ENCODE results near the gene RHOBTB1.

RHOBTB1 gene

GRCh38 chr10:60952067-60952845 is 8.3 kb upstream of the RHOBTB1 start:
- H3K36me3 ChIP-seq (ENCODE audit: control insufficient read depth in 1 of 2, insufficient read depth in 2 of 2, low read length in 2 of 2) = no peaks in the 10 kb centered on the region
- H3K9me3 ChIP-seq (ENCODE audit: control insufficient read depth in 1 of 2, low read length in 2 of 2) = no peaks in the 10 kb centered on the region
- H3K4me1 ChIP-seq (ENCODE audit: control insufficient read depth in 1 of 2, insufficient read depth in 2 of 2, low read length in 2 of 2) = peaks cover 0 to 4% of the 10 kb centered on the region in 2 donors
- no peaks in the 10 kb centered on the region for H3K27me3 ChIP-seq (ENCODE audit: low read depth, low read length)
- H3K27ac ChIP-seq (ENCODE audit: low read length) = no peak overlapping the region
- H3K4me3 ChIP-seq (ENCODE audit: low read depth in 1 of 2, low read length in 2 of 2) = no peak overlapping the region

DNA sequence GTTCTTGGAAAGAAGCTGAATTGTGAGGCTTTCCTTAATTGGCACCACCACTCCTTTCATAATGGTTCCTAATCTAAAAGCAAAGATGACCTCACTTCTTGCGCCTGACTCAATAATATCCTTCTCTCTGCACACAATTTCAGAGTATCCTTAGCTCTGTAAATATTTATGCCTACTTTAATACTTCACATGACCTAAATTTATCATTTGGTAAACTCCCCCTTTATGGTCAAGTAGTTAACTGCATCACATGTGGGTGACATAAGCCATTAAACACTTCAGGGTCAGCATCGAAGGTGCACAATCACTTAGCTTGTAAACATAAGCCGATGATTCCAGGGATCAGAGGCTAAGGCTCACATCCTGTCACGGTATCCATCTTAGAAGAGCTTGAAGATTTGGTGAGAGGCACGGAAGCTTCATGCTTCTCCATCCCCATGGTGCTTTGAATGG is 7.3 kb upstream of the RHOBTB1 start:
- no peak overlapping the region for H3K4me3 ChIP-seq (ENCODE audit: low read depth in 1 of 2, low read length in 2 of 2)
- H3K27me3 ChIP-seq (ENCODE audit: low read depth, low read length) = no peaks in the 10 kb centered on the region
- H3K36me3 ChIP-seq (ENCODE audit: control insufficient read depth in 1 of 2, insufficient read depth in 2 of 2, low read length in 2 of 2) = no peaks in the 10 kb centered on the region
- no peak overlapping the region for H3K27ac ChIP-seq (ENCODE audit: low read length)
- peaks cover 0 to 4% of the 10 kb centered on the region in 2 donors for H3K4me1 ChIP-seq (ENCODE audit: control insufficient read depth in 1 of 2, insufficient read depth in 2 of 2, low read length in 2 of 2)
- H3K9me3 ChIP-seq (ENCODE audit: control insufficient read depth in 1 of 2, low read length in 2 of 2) = no peaks in the 10 kb centered on the region

GRCh38 chr10:60950300-60950699 is 6.3 kb upstream of the RHOBTB1 start:
- Histone ChIP-seq H3K4me1 (ENCODE audit: control insufficient read depth in 1 of 2, insufficient read depth in 2 of 2, low read length in 2 of 2) (peaks cover 3 to 4% of the 10 kb centered on the region in 2 donors), H3K36me3 (ENCODE audit: control insufficient read depth in 1 of 2, insufficient read depth in 2 of 2, low read length in 2 of 2) (no peaks in the 10 kb centered on the region), H3K27me3 (ENCODE audit: low read depth, low read length) (no peaks in the 10 kb centered on the region), H3K9me3 (ENCODE audit: control insufficient read depth in 1 of 2, low read length in 2 of 2) (no peaks in the 10 kb centered on the region), H3K4me3 (ENCODE audit: low read depth in 1 of 2, low read length in 2 of 2) (no peak overlapping the region), H3K27ac (ENCODE audit: low read length) (no peak overlapping the region)

GRCh38 chr10:60948851-60949250 is 4.9 kb upstream of the RHOBTB1 start:
- Histone ChIP-seq H3K9me3 (ENCODE audit: control insufficient read depth in 1 of 2, low read length in 2 of 2) (no peaks in the 10 kb centered on the region), H3K4me3 (ENCODE audit: low read depth in 1 of 2, low read length in 2 of 2) (no peak overlapping the region), H3K27ac (ENCODE audit: low read length) (no peak overlapping the region), H3K36me3 (ENCODE audit: control insufficient read depth in 1 of 2, insufficient read depth in 2 of 2, low read length in 2 of 2) (no peaks in the 10 kb centered on the region), H3K27me3 (ENCODE audit: low read depth, low read length) (no peaks in the 10 kb centered on the region), H3K4me1 (ENCODE audit: control insufficient read depth in 1 of 2, insufficient read depth in 2 of 2, low read length in 2 of 2) (peaks cover 4 to 9% of the 10 kb centered on the region in 2 donors)

DNA sequence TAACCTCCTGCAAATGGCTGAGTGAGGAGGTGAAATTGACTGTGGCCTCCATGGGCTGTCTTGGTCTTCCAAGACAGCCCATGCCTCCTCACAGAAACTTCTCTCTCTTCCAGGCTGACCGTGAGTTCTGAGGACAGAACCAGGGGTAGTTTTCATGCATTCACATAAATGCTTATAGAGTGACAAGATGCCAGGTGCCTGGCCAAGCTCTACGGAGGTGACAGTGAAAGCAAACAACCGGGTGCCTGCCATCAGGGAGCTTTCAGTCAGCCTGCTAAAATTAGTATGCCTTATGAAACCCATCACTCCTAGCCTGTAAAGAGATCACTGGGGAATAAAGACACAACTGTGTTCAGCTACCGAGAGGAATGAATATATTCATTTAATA is 919 bp upstream of the RHOBTB1 start:
- Histone ChIP-seq H3K9me3 (ENCODE audit: control insufficient read depth in 1 of 2, low read length in 2 of 2) (no peaks in the 10 kb centered on the region), H3K4me3 (ENCODE audit: low read depth in 1 of 2, low read length in 2 of 2) (peak overlapping the region; percentile 89 to 90), H3K27me3 (ENCODE audit: low read depth, low read length) (no peaks in the 10 kb centered on the region), H3K36me3 (ENCODE audit: control insufficient read depth in 1 of 2, insufficient read depth in 2 of 2, low read length in 2 of 2) (no peaks in the 10 kb centered on the region), H3K27ac (ENCODE audit: low read length) (peak overlapping the region; percentile 95), H3K4me1 (ENCODE audit: control insufficient read depth in 1 of 2, insufficient read depth in 2 of 2, low read length in 2 of 2) (peaks cover 0 to 9% of the 10 kb centered on the region in 2 donors)

DNA sequence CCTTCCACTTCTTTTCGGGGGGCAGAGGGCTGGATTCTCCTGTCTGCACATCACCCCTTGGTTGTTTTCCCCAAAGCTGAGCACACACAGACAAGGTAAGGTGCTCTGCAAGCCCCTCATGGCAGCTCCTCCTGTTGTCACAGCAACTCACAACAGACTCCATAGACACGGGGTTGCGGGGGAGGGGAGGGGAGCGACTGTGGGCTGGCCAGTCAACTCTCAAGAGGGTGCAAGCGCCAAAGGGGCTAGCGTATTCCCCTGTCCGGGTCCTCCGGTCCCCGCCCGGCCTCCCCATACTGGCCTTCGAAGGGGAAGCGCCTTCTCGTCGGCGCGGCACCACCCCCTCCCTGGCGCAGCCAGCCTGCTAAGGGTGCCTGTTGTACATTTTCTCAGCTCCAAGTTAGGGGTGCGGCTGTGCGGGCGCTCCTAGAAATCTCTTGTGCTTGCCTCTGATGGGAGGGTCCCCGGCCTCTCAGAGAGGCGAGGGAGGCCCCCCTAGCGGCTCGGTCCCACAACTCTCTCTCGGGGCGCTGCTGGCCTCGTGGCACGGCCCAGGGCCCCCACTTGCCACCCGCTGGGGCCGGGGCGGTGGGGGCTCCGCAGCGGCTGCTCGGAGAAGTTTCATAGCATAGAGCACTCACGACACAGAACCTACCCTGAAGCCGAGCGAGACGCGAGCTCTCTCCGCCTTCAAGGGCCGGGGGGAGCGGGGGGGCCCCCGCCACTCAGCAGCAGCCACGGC is 498 bp downstream of the RHOBTB1 start:
- Histone ChIP-seq H3K27ac (ENCODE audit: low read length) (peak overlapping the region; percentile 95), H3K27me3 (ENCODE audit: low read depth, low read length) (no peaks in the 10 kb centered on the region), H3K9me3 (ENCODE audit: control insufficient read depth in 1 of 2, low read length in 2 of 2) (no peaks in the 10 kb centered on the region), H3K4me3 (ENCODE audit: low read depth in 1 of 2, low read length in 2 of 2) (peak overlapping the region; percentile 89 to 90), H3K36me3 (ENCODE audit: control insufficient read depth in 1 of 2, insufficient read depth in 2 of 2, low read length in 2 of 2) (no peaks in the 10 kb centered on the region), H3K4me1 (ENCODE audit: control insufficient read depth in 1 of 2, insufficient read depth in 2 of 2, low read length in 2 of 2) (peaks cover 0 to 11% of the 10 kb centered on the region in 2 donors)

DNA sequence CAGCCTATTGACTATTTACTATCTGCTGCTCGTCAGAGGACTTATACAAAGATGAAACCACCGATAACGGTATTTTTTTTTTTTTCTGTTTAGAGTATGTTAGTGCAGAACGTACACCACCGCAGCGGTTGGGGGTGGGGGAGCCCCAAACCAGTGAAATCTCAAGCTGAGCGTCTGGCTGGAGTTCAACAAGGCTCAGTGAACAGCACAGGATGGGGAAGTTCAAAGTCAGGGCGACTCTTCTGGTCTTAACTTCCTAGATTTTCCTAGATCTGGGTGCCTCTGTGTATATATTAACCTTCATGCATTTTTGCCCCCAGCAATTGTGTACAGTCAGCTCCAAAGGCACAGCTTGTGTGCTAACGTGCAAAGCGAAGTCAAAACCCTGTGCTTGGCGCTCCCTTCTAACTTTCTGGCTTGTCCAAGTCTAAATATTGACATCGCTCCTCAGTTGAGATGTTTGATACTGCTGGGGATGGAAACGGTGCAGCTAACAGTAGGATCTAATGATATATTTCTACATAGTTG is 1.1 kb downstream of the RHOBTB1 start:
- Histone ChIP-seq H3K27me3 (ENCODE audit: low read depth, low read length) (no peaks in the 10 kb centered on the region), H3K4me3 (ENCODE audit: low read depth in 1 of 2, low read length in 2 of 2) (peak overlapping the region; percentile 89 to 90), H3K27ac (ENCODE audit: low read length) (peak overlapping the region; percentile 95), H3K9me3 (ENCODE audit: control insufficient read depth in 1 of 2, low read length in 2 of 2) (no peaks in the 10 kb centered on the region), H3K4me1 (ENCODE audit: control insufficient read depth in 1 of 2, insufficient read depth in 2 of 2, low read length in 2 of 2) (peaks cover 0 to 18% of the 10 kb centered on the region in 2 donors), H3K36me3 (ENCODE audit: control insufficient read depth in 1 of 2, insufficient read depth in 2 of 2, low read length in 2 of 2) (no peaks in the 10 kb centered on the region)

DNA sequence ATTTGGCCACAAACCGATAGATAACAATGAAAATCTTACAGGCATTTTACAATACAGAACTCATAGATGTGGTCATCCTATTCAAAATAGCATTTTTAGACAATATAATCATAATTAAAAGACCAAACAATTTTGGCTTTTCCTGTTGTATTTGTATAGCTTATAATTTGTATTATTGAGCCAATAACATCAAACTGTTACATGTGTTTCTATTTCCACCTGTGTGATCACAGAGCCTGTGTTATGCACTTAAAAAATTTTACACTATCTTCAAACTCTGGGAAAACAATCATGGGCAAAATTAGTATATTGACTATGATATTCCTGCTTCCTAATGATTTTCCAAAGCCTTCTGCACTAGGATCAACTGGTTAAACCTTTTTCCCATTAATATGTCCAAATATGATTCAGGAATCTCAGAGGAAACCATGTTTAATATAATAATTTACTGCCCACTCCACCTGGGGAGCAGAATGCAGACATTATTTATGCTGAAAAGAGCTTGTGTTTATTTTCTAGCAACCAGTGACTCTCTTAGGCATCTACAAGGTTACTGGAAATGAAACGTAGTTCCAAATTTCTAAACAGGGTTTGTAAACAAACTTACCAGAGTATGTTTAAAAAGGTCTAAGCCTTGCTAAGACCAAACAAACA is 1.7 kb downstream of the RHOBTB1 start:
- Histone ChIP-seq H3K27me3 (ENCODE audit: low read depth, low read length) (no peaks in the 10 kb centered on the region), H3K36me3 (ENCODE audit: control insufficient read depth in 1 of 2, insufficient read depth in 2 of 2, low read length in 2 of 2) (no peaks in the 10 kb centered on the region), H3K4me3 (ENCODE audit: low read depth in 1 of 2, low read length in 2 of 2) (peak overlapping the region; percentile 89 to 90), H3K4me1 (ENCODE audit: control insufficient read depth in 1 of 2, insufficient read depth in 2 of 2, low read length in 2 of 2) (peaks cover 0 to 24% of the 10 kb centered on the region in 2 donors), H3K9me3 (ENCODE audit: control insufficient read depth in 1 of 2, low read length in 2 of 2) (no peaks in the 10 kb centered on the region), H3K27ac (ENCODE audit: low read length) (peak overlapping the region; percentile 95)

GRCh38 chr10:60940446-60940845 is 3.5 kb downstream of the RHOBTB1 start:
- no peak overlapping the region for H3K27ac ChIP-seq (ENCODE audit: low read length)
- no peak overlapping the region for H3K4me3 ChIP-seq (ENCODE audit: low read depth in 1 of 2, low read length in 2 of 2)
- H3K9me3 ChIP-seq (ENCODE audit: control insufficient read depth in 1 of 2, low read length in 2 of 2) = no peaks in the 10 kb centered on the region
- H3K4me1 ChIP-seq (ENCODE audit: control insufficient read depth in 1 of 2, insufficient read depth in 2 of 2, low read length in 2 of 2) = peaks cover 0 to 28% of the 10 kb centered on the region in 2 donors
- H3K27me3 ChIP-seq (ENCODE audit: low read depth, low read length) = no peaks in the 10 kb centered on the region
- H3K36me3 ChIP-seq (ENCODE audit: control insufficient read depth in 1 of 2, insufficient read depth in 2 of 2, low read length in 2 of 2) = no peaks in the 10 kb centered on the region

GRCh38 chr10:60937784-60938654 is 6.0 kb downstream of the RHOBTB1 start:
- no peaks in the 10 kb centered on the region for H3K9me3 ChIP-seq (ENCODE audit: control insufficient read depth in 1 of 2, low read length in 2 of 2)
- no peaks in the 10 kb centered on the region for H3K36me3 ChIP-seq (ENCODE audit: control insufficient read depth in 1 of 2, insufficient read depth in 2 of 2, low read length in 2 of 2)
- no peak overlapping the region for H3K4me3 ChIP-seq (ENCODE audit: low read depth in 1 of 2, low read length in 2 of 2)
- H3K27me3 ChIP-seq (ENCODE audit: low read depth, low read length) = no peaks in the 10 kb centered on the region
- peaks cover 0 to 27% of the 10 kb centered on the region in 2 donors for H3K4me1 ChIP-seq (ENCODE audit: control insufficient read depth in 1 of 2, insufficient read depth in 2 of 2, low read length in 2 of 2)
- H3K27ac ChIP-seq (ENCODE audit: low read length) = peak overlapping the region; percentile 8
